Fibroblast of skin of left quadriceps (primary cell): ENCODE results near the gene STAP2.

Source experiments
- DNase-seq, 2 experiments: peaks; one replicate each; pipeline ENCODE4 v3.0.0-alpha.2; 2013; ENCODE audit warnings: low read depth in 2 of 2

The STAP2 gene

GRCh38 chr19:4327252-4327876, 11.3 kb downstream of the STAP2 start:
- no peak for DNase-seq

GRCh38 chr19:4326837-4327251, 11.8 kb downstream of the STAP2 start:
- DNase-seq: no peak

- no peak for DNase-seq
Measured at GRCh38 chr19:4326215-4326836, 12.3 kb downstream of the STAP2 start.

- DNase-seq: no peak
Measured at GRCh38 chr19:4324228-4324627, 14.4 kb downstream of the STAP2 start.

- DNase-seq: no peak
Measured at GRCh38 chr19:4323692-4324091, 14.9 kb downstream of the STAP2 start.

GRCh38 chr19:4322942-4323665, 15.5 kb downstream of the STAP2 start:
- DNase-seq: no peak

- no peak for DNase-seq
Measured at GRCh38 chr19:4320419-4320818, 18.2 kb downstream of the STAP2 start.

- DNase-seq: no peak
Measured at GRCh38 chr19:4319067-4319718, 19.4 kb downstream of the STAP2 start.

- DNase-seq: no peak
Measured at GRCh38 chr19:4318460-4318859, 20.2 kb downstream of the STAP2 start.

GRCh38 chr19:4316956-4317355, 21.7 kb downstream of the STAP2 start:
- DNase-seq: no peak

- no peak for DNase-seq
Measured at GRCh38 chr19:4313847-4314490, 24.7 kb downstream of the STAP2 start.

GRCh38 chr19:4310247-4311121, 28.1 kb downstream of the STAP2 start:
- no peak for DNase-seq

- no peak for DNase-seq
Measured at GRCh38 chr19:4305659-4306058, 33.0 kb downstream of the STAP2 start.

- no peak for DNase-seq
Measured at GRCh38 chr19:4305257-4305612, 33.4 kb downstream of the STAP2 start.

- peak in 1 of 2 experiments; percentile 30 for DNase-seq
Measured at GRCh38 chr19:4304538-4305256, 33.9 kb downstream of the STAP2 start, which contains the start of gene FSD1. Gene FSD1, plus strand, starts transcription at chr19:4304598. Its CDS starts 149 bp downstream, at chr19:4304747.

- DNase-seq: no peak
Measured at GRCh38 chr19:4303819-4304537, 34.6 kb downstream of the STAP2 start.

- DNase-seq: no peak
Measured at GRCh38 chr19:4302243-4302640, 36.4 kb downstream of the STAP2 start, which contains the start of gene TMIGD2. Gene TMIGD2, minus strand, starts transcription at chr19:4302389. Its CDS starts 4 bp downstream, at chr19:4302385.

- no peak for DNase-seq
Measured at GRCh38 chr19:4301590-4302242, 36.9 kb downstream of the STAP2 start.

GRCh38 chr19:4300589-4300988, 38.0 kb downstream of the STAP2 start:
- DNase-seq: no peak
